ENCODE data around the gene HEATR9. TPM values are rescaled to one million over a fixed set of nuclear protein-coding genes. Genes with fewer than 3 reads are reported as not detected.

Gene HEATR9
- total RNA-seq, 4 donors from 2014 or later = 0.15 TPM; not detected in 3

DNA sequence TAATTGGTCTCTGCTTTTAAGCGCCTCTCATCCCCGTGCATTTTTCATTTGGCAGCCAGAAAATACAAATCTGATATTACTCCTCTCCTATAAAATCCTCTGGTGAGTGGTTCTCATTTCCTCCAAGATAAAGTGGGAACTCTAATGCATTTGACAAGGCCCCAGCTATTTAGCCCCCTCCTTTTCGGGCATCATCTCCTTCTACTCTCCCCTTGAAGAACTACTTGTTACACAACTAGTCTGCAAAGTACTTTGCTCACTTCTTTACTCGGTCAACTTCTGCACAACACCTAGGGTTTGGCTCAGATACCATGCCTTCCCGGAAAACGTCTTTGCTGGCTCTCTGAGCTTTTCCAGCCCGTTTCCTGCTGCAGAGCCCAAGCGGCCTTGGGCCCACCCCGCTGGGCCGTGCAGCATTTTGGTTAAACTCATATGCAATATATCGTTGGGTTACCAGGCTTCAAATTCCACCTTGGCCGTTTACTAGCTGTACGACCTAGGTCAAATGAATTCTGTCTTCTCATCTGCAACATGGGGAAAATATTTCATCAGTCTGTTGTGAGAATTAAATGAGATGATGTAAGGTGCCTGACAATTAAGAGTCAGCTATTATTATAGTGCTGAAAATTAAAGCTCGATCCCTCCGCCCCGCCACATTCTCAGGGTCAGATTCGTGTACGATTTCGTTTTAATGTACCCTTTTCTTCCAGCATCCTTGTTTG, 60.3 kb downstream of the HEATR9 start:
- DNase-seq = no peak
- TF ChIP-seq, protein P1, sequence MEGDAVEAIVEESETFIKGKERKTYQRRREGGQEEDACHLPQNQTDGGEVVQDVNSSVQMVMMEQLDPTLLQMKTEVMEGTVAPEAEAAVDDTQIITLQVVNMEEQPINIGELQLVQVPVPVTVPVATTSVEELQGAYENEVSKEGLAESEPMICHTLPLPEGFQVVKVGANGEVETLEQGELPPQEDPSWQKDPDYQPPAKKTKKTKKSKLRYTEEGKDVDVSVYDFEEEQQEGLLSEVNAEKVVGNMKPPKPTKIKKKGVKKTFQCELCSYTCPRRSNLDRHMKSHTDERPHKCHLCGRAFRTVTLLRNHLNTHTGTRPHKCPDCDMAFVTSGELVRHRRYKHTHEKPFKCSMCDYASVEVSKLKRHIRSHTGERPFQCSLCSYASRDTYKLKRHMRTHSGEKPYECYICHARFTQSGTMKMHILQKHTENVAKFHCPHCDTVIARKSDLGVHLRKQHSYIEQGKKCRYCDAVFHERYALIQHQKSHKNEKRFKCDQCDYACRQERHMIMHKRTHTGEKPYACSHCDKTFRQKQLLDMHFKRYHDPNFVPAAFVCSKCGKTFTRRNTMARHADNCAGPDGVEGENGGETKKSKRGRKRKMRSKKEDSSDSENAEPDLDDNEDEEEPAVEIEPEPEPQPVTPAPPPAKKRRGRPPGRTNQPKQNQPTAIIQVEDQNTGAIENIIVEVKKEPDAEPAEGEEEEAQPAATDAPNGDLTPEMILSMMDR (IDR thresholded peaks at IDR 0.05) = no peak
- TF ChIP-seq POLR2A (IDR thresholded peaks at IDR 0.05) = no peak
- Histone ChIP-seq H3K4me1 (peaks cover 20 to 50% (median 22%) of the 10 kb centered on the region in 3 donors), H3K36me3 (no peaks in the 10 kb centered on the region), H3K4me3 (peak overlapping the region; percentile 79 to 94 (median 88)), H3K9me3 (no peaks in the 10 kb centered on the region), H3K27ac (peak overlapping the region; percentile 94 to 99 (median 98)), H3K27me3 (no peaks in the 10 kb centered on the region)
- intact Hi-C loops (cut with DNase I) = no loop called here
- 24 to 31% methylated on average over 18 to 19 of the region's 19 CpGs for WGBS, 2 donors

DNA sequence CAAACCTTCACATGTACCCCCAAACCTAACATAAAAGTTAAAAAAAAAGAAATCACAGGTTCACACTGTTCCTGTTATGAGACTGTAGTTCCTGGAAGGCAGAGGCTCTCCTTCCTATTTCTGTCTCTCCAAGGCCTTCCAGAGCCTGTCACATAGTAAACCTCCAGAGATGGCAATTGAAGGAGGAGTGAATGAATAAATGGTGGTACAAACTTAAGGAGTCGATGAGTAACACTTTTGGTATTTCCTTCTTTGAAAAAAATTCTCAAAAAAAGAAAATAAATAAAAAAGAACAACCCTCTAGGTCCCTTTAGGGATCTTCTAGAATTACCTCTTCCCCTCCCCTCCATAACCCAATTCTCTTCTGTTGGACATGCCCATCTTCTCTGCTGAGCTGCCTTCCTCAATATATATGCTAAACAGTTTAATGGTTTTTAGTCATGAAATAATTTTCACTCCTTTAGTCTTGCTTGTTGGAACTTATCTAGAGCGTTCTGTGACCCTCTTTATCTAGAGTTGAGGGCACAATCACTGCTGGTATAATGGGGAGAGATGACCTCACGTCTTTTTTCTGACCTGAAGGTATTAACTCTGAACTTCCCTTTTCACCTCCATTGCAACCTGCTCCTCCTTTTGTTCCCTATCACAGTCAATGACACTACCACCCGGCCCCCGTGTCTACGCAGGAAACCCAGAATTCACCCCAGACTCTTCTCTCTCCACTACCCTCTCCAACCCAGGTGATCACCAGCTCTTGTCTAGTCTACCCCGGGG, 61.1 kb downstream of the HEATR9 start:
- no peak for DNase-seq
- no peak overlapping the region for H3K27ac ChIP-seq
- H3K36me3 ChIP-seq = no peaks in the 10 kb centered on the region
- TF ChIP-seq, protein P1 (IDR thresholded peaks at IDR 0.05) = no peak
- no peak for TF ChIP-seq POLR2A (IDR thresholded peaks at IDR 0.05)
- H3K27me3 ChIP-seq = no peaks in the 10 kb centered on the region
- 81 to 86% methylated on average over 7 of the region's 7 CpGs for WGBS, 2 donors
- no peak overlapping the region for H3K4me3 ChIP-seq
- intact Hi-C loops (cut with DNase I) = no loop called here
- peaks cover 20 to 44% (median 22%) of the 10 kb centered on the region in 3 donors for H3K4me1 ChIP-seq
- H3K9me3 ChIP-seq = no peaks in the 10 kb centered on the region

Small RNA genes lying within 50 kb of the gene (small RNA-seq; reads per million reads assigned to genes)
- gene RF00100 = 167 to 1,223 (median 825) reads per million in 4 donors

Other genes starting within 250 kb of the HEATR9 start
- gene RASL10B, start 137.3 kb downstream of the HEATR9 start, total RNA-seq = 1 to 10 TPM in 2 of 4 donors, under 1 TPM in 2; 0.34 to 1.5 (median 0.89) TPM
- gene GAS2L2, start 115.7 kb downstream of the HEATR9 start, total RNA-seq = not detected
- gene C17orf50, start 108.0 kb downstream of the HEATR9 start, total RNA-seq = not detected
- gene MMP28, start 73.2 kb downstream of the HEATR9 start, total RNA-seq = 10 to 100 TPM; 29.1 to 61.0 (median 35.2) TPM
- 100 to 1,000 TPM in 1 of 4 donors, 10 to 100 TPM in 3; 48.7 to 111 (median 66.7) TPM for gene TAF15, start 59.4 kb downstream of the HEATR9 start, total RNA-seq
- gene CCL5, start 11.5 kb upstream of the HEATR9 start, total RNA-seq = 10 to 100 TPM in 1 of 4 donors, 1 to 10 TPM in 3; 1.5 to 25.2 (median 2.8) TPM
- gene RDM1, start 61.9 kb upstream of the HEATR9 start, total RNA-seq = 1 to 10 TPM in 1 of 4 donors, under 1 TPM in 3; 0.38 to 4.0 (median 0.45) TPM
- gene LYZL6, start 74.8 kb upstream of the HEATR9 start, total RNA-seq = not detected
- under 1 TPM in 1 of 4 donors, not detected in 3; 0.95 TPM for gene CCL16, start 112.6 kb upstream of the HEATR9 start, total RNA-seq
- 10 to 100 TPM in 1 of 4 donors, 1 to 10 TPM in 3; 2.7 to 25.0 (median 5.6) TPM for gene CCL14, start 117.8 kb upstream of the HEATR9 start, total RNA-seq
- gene CCL15, start 132.7 kb upstream of the HEATR9 start, total RNA-seq = not detected
- gene CCL23, start 149.1 kb upstream of the HEATR9 start, total RNA-seq = 10 to 100 TPM in 1 of 4 donors, 1 to 10 TPM in 3; 2.0 to 13.4 (median 3.4) TPM
- gene CCL18, start 195.4 kb upstream of the HEATR9 start, total RNA-seq = 1 to 10 TPM in 1 of 4 donors, under 1 TPM in 2, not detected in 1; 0.76 to 2.8 (median 0.92) TPM
- under 1 TPM in 1 of 4 donors, not detected in 3; 0.68 TPM for gene CCL3, start 221.3 kb upstream of the HEATR9 start, total RNA-seq
- gene CCL4, start 234.9 kb upstream of the HEATR9 start, total RNA-seq = 1 to 10 TPM in 3 of 4 donors, under 1 TPM in 1; 0.56 to 3.2 (median 2.6) TPM

Measured in esophagus squamous epithelium (tissue), 5 donors.